ENCODE measurements around the gene FRMD8.
"Not testable (repeated sequence)": the region's sequence is repeated elsewhere in the genome, so short reads cannot be mapped to it uniquely, and the experiment has no call there.

FRMD8 gene

GRCh38 chr11:65440831-65441499 lies 54.5 kb downstream of the FRMD8 start:
- Histone ChIP-seq H3K36me3 (replicated peaks) (peaks cover 36% of the 10 kb centered on the region), H3K27me3 (ENCODE audit: low read depth) (no peaks in the 10 kb centered on the region), H3K4me1 (no peaks in the 10 kb centered on the region; the same call in 1 of the 2 replicates), H3K9me3 (no peaks in the 10 kb centered on the region), H3K4me3 (no peak overlapping the region)
- DNase-seq (ENCODE audit: low spot score in 2 of 2), result no peak
- in situ Hi-C loops (cut with MboI; ENCODE audit: low sequenced_read_pairs), result no loop called here

- in situ Hi-C loops (cut with MboI; ENCODE audit: low sequenced_read_pairs), result no loop called here
- H3K27me3 ChIP-seq (ENCODE audit: low read depth), result no peaks in the 10 kb centered on the region
- no peaks in the 10 kb centered on the region for H3K9me3 ChIP-seq
- peaks cover 20% of the 10 kb centered on the region for H3K36me3 ChIP-seq (replicated peaks)
- H3K4me3 ChIP-seq, result no peak overlapping the region
- H3K4me1 ChIP-seq, result no peaks in the 10 kb centered on the region
- no peak for DNase-seq (ENCODE audit: low spot score in 2 of 2)
Observed at GRCh38 chr11:65442842-65443331, 56.5 kb downstream of the FRMD8 start.

- DNase-seq (ENCODE audit: low spot score in 2 of 2), result no peak
- no peaks in the 10 kb centered on the region for H3K9me3 ChIP-seq
- in situ Hi-C loops (cut with MboI; ENCODE audit: low sequenced_read_pairs), result no loop called here
- H3K27me3 ChIP-seq (ENCODE audit: low read depth), result no peaks in the 10 kb centered on the region
- no peak overlapping the region for H3K4me3 ChIP-seq
- peaks cover 12% of the 10 kb centered on the region for H3K36me3 ChIP-seq (replicated peaks)
- no peaks in the 10 kb centered on the region for H3K4me1 ChIP-seq
Observed at GRCh38 chr11:65444314-65445051, 58.0 kb downstream of the FRMD8 start.

- H3K27me3 ChIP-seq (ENCODE audit: low read depth), result no peaks in the 10 kb centered on the region
- H3K4me3 ChIP-seq, result no peak overlapping the region
- DNase-seq (ENCODE audit: low spot score in 2 of 2), result no peak
- H3K4me1 ChIP-seq, result no peaks in the 10 kb centered on the region
- in situ Hi-C loops (cut with MboI; ENCODE audit: low sequenced_read_pairs), result no loop called here
- peaks cover 12% of the 10 kb centered on the region for H3K36me3 ChIP-seq (replicated peaks)
- no peaks in the 10 kb centered on the region for H3K9me3 ChIP-seq
Observed at GRCh38 chr11:65445101-65445603, 58.7 kb downstream of the FRMD8 start.

- H3K27me3 ChIP-seq (ENCODE audit: low read depth), result no peaks in the 10 kb centered on the region
- H3K9me3 ChIP-seq, result no peaks in the 10 kb centered on the region
- peaks cover 12% of the 10 kb centered on the region for H3K36me3 ChIP-seq (replicated peaks)
- in situ Hi-C loops (cut with MboI; ENCODE audit: low sequenced_read_pairs), result no loop called here
- H3K4me3 ChIP-seq, result no peak overlapping the region
- H3K4me1 ChIP-seq, result no peaks in the 10 kb centered on the region
- DNase-seq (ENCODE audit: low spot score in 2 of 2), result no peak
Observed at GRCh38 chr11:65445604-65446445, 59.4 kb downstream of the FRMD8 start.

GRCh38 chr11:65446446-65447277 lies 60.2 kb downstream of the FRMD8 start:
- Histone ChIP-seq H3K36me3 (replicated peaks) (peaks cover 12% of the 10 kb centered on the region), H3K4me1 (no peaks in the 10 kb centered on the region), H3K27me3 (ENCODE audit: low read depth) (no peaks in the 10 kb centered on the region), H3K9me3 (no peaks in the 10 kb centered on the region), H3K4me3 (no peak overlapping the region)
- DNase-seq (ENCODE audit: low spot score in 2 of 2), result peak in 1 of 2 experiments; percentile 29
- in situ Hi-C loops (cut with MboI; ENCODE audit: low sequenced_read_pairs), result no loop called here

- Histone ChIP-seq H3K4me1 (peaks cover 7% of the 10 kb centered on the region), H3K27me3 (ENCODE audit: low read depth) (no peaks in the 10 kb centered on the region), H3K9me3 (no peaks in the 10 kb centered on the region), H3K4me3 (no peak overlapping the region), H3K36me3 (replicated peaks) (peaks cover 9% of the 10 kb centered on the region)
- in situ Hi-C loops (cut with MboI; ENCODE audit: low sequenced_read_pairs), result no loop called here
- DNase-seq (ENCODE audit: low spot score in 2 of 2), result no peak
Observed at GRCh38 chr11:65448074-65448417, 61.6 kb downstream of the FRMD8 start.

GRCh38 chr11:65448418-65449105 lies 62.1 kb downstream of the FRMD8 start:
- Histone ChIP-seq H3K4me1 (peaks cover 12% of the 10 kb centered on the region), H3K9me3 (no peaks in the 10 kb centered on the region), H3K36me3 (replicated peaks) (peaks cover 4% of the 10 kb centered on the region), H3K27me3 (ENCODE audit: low read depth) (no peaks in the 10 kb centered on the region), H3K4me3 (no peak overlapping the region)
- in situ Hi-C loops (cut with MboI; ENCODE audit: low sequenced_read_pairs), result no loop called here
- DNase-seq (ENCODE audit: low spot score in 2 of 2), result no peak

GRCh38 chr11:65451301-65451700 lies 64.9 kb downstream of the FRMD8 start:
- in situ Hi-C loops (cut with MboI; ENCODE audit: low sequenced_read_pairs), result not testable (repeated sequence)

GRCh38 chr11:65452259-65452658 lies 65.8 kb downstream of the FRMD8 start:
- H3K4me1 ChIP-seq, result peaks cover 20% of the 10 kb centered on the region
- H3K9me3 ChIP-seq; DNase-seq (ENCODE audit: low spot score in 2 of 2); H3K36me3 ChIP-seq (replicated peaks); H3K27me3 ChIP-seq (ENCODE audit: low read depth); H3K4me3 ChIP-seq; in situ Hi-C loops (cut with MboI; ENCODE audit: low sequenced_read_pairs): not testable (repeated sequence)

More at GRCh38 chr11:65451301-65451700, 64.9 kb downstream of the FRMD8 start:
- not testable (repeated sequence) for H3K4me3 ChIP-seq; DNase-seq (ENCODE audit: low spot score in 2 of 2); H3K27me3 ChIP-seq (ENCODE audit: low read depth); H3K36me3 ChIP-seq (replicated peaks); H3K9me3 ChIP-seq
- H3K4me1 ChIP-seq, result peaks cover 20% of the 10 kb centered on the region

GRCh38 chr11:65452806-65453490 lies 66.5 kb downstream of the FRMD8 start:
- Histone ChIP-seq H3K9me3 (no peaks in the 10 kb centered on the region), H3K4me3 (no peak overlapping the region), H3K4me1 (peaks cover 20% of the 10 kb centered on the region), H3K36me3 (replicated peaks) (no peaks in the 10 kb centered on the region), H3K27me3 (ENCODE audit: low read depth) (no peaks in the 10 kb centered on the region)
- in situ Hi-C loops (cut with MboI; ENCODE audit: low sequenced_read_pairs), result no loop called here
- DNase-seq (ENCODE audit: low spot score in 2 of 2), result peak; percentile 34 to 64

- Histone ChIP-seq H3K4me1 (peaks cover 20% of the 10 kb centered on the region), H3K27me3 (ENCODE audit: low read depth) (no peaks in the 10 kb centered on the region), H3K36me3 (replicated peaks) (no peaks in the 10 kb centered on the region), H3K4me3 (peak overlapping the region; percentile 32), H3K9me3 (no peaks in the 10 kb centered on the region)
- in situ Hi-C loops (cut with MboI; ENCODE audit: low sequenced_read_pairs), result no loop called here
- DNase-seq (ENCODE audit: low spot score in 2 of 2), result no peak
Observed at GRCh38 chr11:65454311-65454695, 67.9 kb downstream of the FRMD8 start.

All from HAP-1 (cell line).